Suprapubic skin (tissue), 4 donors: ENCODE data around the gene MFNG.

Experiments
- EP300 ChIP-seq: sonication (generic); formaldehyde crosslinking; IDR thresholded peaks from one replicate; pipeline ENCODE4 v1.6.1; 2017; ENCODE audit warnings: antibody characterized with exemption
- POLR2A ChIP-seq, 2 donors: fragments of 450-650 bp; IDR thresholded peaks; one replicate each; pipeline ENCODE4 v1.6.1; 2017; ENCODE audit warnings: antibody characterized with exemption in 2 of 2, mild to moderate bottlenecking in 2 of 2, moderate library complexity in 2 of 2
- POLR2AphosphoS5 ChIP-seq, 3 donors: sonication (generic); formaldehyde crosslinking; IDR thresholded peaks; one replicate each; pipeline ENCODE4 v1.6.1; 2017; ENCODE audit warnings: antibody characterized with exemption in 3 of 3
- TF ChIP-seq, protein P1 (sequence below), 2 donors: fragments of 200-600 bp in 1 of 2; fragments of 450-650 bp in 1 of 2; sonication (generic) in 1 of 2; IDR thresholded peaks; one replicate each; pipeline ENCODE4 v1.5.1; 2016 to 2019; ENCODE audit warnings: antibody characterized with exemption in 2 of 2, mild to moderate bottlenecking in 1 of 2, moderate library complexity in 1 of 2

DNA sequence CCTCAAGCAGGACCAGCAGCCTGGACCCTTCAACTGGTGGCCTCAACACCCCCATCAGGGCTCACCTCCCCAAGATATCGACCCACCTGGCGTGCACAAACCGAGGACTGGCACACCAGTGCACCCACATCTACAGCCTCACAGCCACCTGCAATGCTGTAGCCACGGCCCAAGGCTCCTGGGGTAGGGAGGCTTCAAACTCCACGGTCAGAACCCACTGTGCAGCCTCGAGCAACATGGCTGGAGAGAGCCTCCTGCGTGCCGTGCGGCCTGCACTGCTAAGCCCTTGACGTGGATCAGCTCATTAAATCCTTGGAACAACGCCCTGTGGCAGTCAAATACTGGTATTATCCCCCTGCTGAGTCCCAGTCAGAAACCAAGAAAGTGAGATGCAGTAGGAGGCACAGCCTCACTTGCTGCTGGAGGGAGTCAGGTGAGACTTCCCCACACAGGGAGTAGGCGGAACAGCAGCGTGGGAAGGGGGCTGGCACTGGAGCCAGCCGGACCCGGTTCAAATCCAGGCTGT lies 28.4 kb upstream of the MFNG start:
- TF ChIP-seq, protein P1, sequence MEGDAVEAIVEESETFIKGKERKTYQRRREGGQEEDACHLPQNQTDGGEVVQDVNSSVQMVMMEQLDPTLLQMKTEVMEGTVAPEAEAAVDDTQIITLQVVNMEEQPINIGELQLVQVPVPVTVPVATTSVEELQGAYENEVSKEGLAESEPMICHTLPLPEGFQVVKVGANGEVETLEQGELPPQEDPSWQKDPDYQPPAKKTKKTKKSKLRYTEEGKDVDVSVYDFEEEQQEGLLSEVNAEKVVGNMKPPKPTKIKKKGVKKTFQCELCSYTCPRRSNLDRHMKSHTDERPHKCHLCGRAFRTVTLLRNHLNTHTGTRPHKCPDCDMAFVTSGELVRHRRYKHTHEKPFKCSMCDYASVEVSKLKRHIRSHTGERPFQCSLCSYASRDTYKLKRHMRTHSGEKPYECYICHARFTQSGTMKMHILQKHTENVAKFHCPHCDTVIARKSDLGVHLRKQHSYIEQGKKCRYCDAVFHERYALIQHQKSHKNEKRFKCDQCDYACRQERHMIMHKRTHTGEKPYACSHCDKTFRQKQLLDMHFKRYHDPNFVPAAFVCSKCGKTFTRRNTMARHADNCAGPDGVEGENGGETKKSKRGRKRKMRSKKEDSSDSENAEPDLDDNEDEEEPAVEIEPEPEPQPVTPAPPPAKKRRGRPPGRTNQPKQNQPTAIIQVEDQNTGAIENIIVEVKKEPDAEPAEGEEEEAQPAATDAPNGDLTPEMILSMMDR (IDR thresholded peaks at IDR 0.05) = no peak
- TF ChIP-seq POLR2A (IDR thresholded peaks at IDR 0.05) (no peak), POLR2AphosphoS5 (IDR thresholded peaks at IDR 0.05) (no peak), EP300 (no peak)
